IPS-NIHi11 (cell line): ENCODE measurements around the gene SPACA4.

Source experiments
- DNase-seq: peaks from one replicate; pipeline ENCODE4 v3.0.0; 2012; ENCODE audit warnings: mixed read lengths, low spot score

The SPACA4 gene

DNA sequence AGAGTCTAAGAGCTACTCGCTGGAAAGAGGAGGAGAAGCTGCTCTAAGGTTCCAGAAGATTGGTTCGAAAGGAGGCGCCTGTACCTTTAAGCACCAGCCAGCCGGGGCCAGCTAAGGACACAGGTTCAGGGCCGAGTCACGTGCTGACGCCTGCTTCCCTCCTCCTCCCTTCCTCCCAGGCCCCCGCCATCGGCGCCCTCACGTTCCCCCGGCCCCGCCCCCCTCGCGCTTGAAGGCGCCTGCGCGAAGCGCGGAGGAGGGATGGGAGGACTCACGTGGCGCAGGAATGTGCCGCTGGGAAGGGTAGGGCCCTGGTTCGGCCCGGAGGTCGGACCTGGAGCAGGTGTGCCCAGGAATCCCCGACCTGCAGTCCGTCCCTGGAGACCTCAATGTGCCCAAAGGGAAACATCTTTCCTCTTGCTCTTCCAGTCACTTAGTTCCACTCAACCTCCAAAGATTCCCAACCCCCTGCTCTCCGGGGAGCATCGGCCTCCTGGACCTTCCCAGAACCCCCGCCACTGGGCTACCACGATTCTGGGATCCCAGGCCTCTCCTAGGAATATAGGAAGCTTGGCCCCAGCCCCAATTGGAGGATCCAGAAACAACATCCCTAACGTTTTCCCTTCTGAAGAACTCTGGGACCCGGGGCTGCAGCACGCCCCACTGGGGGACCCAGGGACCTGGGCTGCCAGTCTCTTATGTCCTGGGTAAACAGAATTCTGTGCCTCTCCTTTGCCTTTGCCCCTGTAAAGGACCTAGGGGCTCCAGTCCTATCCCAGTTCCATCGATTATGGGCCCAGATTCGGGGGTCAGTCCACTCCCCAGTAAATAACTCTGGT lies 28.1 kb downstream of the SPACA4 start:
- peak; percentile 65 for DNase-seq

DNA sequence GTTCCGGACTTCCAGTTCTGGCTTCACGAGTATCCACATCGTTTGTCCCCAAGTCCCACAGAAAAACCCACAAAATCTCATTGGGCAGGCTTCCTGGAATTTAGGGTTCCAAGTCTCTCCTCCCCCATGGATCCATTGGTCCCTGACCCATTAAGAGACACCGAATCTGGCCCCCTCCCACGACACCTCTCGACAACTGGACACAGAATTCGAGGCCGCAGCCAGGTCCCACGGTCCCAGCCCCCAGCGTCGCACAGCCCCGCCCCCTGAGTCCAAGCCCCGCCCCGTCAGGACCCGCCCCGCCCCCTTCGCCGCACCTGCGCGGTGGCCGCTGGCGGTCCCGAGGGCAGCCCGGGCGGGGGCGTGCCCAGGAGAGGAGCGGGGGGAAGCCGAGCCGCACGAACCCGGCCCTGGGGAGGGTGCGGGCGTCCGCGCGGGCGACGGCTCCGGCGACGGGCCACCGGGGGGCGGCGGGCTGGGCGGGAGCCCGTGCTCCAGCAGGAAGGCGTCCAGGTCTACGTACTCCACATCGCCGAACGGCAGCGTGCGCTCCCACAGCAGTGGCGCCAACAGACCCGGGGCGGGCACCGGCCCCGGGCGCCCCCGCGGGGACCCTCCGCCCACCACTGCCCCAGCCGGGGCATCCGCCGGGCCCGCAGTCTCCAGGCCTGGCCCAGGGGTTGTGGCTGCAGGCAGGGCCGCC lies 28.9 kb downstream of the SPACA4 start:
- DNase-seq: peak; percentile 66

DNA sequence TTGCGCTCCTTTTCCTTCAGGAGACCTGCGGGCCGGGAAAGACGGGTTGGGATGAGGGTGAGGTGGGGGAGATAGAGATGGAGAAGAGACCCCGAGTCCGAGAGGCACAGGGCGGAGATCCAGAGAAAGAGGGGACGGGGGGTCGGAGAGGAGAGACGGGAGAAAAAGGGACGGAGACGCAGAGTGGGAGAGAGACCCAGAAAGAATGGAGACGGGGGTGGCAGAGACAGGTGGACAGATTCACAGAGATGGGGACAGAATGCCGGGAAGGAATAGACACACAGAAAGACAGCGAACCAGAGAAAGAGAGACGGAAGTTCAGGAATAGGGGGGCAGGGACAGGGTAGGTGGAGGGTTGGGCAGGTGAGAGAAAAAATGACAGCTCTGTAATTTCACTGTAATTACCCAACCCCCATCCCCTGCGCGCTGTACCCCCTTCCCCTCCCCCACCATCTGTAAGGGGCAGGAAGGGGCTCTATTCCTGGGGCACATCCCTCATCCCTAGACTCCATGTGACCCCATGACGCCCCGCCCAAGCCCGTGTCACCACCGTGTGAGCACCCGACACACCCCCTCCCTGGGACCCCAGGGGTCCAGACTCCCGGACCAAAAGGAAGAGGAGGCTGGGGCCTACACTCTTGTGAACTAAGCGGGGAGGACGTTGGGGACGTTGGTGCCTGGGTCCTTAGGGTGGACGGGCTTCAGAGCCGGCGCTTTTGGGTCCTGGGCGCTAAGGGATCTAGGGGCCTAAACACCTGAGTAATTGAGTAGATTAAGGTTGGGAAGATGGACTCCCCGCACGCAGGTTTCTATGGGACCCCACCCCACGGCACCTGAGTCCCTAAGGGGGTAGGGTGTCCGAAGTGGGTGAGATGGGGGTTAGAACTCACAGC lies 29.7 kb downstream of the SPACA4 start:
- no peak for DNase-seq

DNA sequence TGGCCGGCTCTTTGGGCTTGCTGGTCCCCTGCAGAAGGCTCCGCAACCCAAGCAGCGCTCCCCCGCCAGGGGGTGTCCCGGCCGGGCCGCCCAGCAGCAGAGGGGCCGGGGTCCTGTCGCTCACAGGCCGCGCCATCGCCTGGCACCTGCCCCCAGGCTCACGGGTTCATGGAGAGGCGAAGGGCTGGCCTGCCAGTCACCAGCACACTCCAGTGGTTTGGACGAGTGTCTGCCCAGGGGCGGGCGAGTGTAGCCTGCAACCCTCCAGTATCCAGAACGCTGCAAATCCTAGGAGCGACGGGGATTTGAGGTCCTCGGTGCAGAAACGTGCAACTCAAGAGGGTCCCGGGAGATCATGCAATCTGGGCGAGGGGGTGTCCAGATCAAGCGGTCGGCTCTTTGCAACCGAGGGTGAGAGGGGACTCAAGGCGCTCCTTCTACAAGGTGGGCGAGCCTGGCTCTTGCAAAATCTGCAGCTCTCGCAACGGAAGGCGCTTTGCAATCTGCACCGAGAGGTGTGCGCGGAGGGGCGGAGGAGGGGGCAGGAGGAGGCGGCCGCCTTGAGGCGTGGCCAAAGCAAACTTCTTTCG lies 30.4 kb downstream of the SPACA4 start, which contains the start of gene DBP:
Gene DBP (minus strand): TSS at position 521 of the 590 bp plus-strand sequence. CDS start 385 bp downstream, at position 136.
- no peak for DNase-seq

DNA sequence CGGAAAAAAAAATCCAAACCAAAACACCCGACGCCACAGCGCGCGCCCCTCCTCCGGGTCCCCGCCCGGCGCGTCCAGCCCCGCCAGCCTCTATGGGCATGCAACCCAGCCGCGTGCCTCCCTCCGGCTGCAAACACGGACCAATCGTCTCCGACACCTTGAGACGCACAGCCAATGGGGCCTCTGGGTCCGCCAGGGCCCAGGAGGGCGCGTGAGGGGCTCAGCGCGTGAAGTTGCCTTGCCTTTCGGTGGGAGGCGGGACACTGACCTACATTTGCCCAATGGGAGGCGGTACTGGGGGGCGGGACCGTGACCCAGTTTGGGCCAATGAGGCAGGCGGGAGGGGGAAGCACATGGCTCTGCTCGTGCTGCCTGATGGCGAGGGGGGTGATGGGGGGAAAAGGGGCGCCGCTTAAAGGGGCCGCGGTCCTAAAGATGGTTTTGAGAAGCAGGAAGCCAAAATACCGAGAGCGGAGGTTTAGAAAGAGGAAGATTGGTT lies 31.0 kb downstream of the SPACA4 start:
- DNase-seq: peak; percentile 83

DNA sequence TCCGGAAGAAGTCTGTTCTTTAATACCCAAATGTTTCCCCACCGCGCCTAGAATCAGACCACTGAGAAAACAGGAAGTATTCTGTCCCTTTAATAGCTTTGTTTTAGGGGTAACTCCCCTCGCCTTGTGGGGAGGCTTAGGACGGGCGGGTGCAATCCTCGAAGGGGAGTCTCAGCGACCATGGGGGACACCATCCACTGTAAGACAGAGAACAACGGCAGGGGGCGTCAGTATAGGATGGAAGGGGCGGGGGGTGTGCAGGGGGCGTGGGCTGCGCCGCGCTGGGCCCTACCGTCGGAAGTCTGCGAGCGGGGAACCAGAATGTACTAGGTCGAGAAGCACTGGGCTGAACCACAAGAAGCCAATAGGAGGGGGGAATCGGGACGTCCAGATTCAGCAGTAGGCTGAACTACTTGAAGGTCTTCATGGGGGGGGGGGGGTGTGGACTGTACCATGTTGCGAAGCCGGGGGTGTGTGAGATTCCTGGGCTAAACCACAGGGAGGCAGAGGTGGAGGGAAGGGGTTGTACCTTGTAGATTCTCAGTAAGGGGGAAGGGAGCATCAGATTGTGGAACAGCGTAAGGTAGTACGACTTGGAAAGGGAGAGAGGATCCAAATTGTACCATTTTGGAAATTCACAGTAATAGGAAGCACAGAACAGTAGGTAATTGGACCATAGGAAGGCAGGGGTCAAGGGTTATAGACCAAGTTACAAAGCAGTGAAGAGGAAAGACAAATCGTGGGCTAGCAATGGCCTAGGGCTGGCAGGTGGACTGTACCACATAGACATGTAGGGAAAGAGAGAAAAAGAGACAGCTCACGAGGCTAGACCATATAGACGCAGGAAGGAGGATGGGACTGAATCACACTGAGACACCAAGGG lies 31.6 kb downstream of the SPACA4 start:
- DNase-seq: peak; percentile 73

DNA sequence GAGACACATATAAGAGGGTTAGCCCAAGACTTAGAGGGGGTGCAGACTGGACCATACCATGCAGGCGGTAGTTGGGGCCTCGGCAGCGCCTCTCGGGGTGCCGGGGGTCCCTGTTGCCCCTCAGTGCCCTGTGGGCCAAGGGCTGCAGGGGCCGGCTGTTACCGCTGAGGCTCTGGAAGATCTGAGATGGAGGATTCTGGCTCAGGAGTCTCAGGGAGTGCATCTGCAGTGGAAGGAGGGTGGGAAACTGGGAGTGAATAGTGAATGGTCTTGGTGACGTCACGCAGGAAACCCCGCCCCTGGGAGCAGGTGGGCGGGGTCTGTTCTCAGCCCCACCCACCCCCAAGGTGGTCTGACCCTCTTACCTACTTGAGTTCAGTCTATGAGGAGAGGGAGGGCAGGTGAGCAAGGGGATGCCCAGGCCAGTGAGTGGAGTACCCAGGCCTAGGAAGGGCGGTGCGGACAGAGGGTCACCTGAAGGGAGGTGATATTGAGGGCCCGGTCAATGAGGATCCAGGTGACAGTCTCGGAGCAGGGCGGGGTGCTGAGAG lies 32.4 kb downstream of the SPACA4 start:
- peak; percentile 60 for DNase-seq

DNA sequence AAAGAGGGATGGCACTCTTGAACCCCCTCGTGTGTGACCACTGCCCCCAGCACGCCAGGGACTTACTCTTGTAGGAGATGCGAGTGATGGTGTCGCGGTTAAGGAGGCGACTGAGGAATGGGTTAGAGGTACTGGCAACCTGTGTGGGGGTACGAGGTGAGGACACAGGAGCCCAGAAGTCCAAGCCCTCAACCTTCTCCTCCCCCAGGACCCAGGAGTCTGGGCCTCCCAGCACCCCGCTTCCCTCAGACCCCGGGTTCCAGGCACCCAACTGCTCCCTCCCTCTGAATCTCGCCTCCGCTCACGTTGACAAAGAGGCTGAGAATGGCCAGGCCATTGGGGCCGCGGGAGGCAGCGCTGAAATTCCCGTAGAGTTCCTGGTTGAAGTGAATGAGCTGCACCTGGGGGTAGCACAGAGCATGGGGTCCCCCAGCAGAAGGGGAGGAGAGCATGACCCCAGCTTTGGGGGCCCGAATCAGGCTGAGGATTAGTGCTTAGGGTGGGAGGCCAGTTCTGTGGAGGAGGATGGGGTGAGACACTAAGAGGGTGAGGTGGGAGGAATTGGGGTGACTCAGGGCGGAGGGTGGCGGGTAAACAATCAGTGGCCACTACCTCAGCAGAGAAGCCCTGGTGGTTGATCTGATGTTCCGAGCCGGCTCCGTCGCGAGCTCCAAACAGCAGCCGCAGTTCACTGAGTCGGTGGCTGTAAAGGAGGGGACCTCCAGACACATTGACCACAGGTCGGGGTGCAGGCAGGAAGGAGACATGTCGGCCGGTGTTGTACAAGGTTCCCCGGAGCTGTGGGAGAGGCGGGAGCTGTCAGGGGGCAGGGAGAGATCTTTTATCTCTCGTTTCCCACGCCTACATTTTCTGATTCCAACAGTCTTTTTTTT lies 33.2 kb downstream of the SPACA4 start:
- no peak for DNase-seq

DNA sequence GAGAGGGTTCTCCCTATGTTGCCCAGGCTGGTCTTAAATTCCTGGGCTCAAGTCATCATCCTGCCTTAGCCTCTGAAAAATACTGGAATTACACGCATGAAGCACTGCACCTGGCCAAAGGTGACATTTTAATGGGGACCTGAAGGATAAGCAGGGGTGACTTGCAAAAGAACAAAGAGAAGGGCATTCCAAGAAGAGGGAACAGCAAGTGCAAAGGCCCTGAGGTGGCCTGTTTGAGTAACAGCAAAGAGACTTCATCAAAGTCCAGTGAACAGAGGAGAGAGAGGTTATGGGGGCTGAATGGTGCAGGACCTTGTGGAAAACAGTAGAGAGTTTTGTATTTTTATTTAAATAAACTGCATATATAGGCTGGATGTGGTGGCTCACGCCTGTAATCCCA lies 35.3 kb downstream of the SPACA4 start:
- no peak for DNase-seq

DNA sequence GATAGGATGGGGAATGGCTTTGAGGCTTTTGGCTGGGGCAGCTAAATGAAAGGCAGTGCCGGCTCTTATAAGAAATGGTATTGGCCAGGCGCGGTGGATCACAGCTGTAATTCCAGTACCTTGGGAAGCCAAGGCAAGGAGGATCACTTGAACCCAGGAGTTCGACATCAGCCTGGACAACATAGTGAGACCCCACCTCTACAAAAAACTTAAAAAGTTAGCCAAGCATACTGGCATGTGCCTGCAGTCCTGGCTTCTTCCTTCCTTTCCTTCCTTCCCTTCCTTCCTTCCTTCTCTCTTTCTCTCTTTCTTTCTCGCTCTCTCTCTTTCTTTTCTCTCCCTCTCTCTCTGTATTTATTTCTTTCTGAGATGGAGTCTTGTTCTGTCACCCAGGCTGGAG lies 36.3 kb downstream of the SPACA4 start:
- no peak for DNase-seq

DNA sequence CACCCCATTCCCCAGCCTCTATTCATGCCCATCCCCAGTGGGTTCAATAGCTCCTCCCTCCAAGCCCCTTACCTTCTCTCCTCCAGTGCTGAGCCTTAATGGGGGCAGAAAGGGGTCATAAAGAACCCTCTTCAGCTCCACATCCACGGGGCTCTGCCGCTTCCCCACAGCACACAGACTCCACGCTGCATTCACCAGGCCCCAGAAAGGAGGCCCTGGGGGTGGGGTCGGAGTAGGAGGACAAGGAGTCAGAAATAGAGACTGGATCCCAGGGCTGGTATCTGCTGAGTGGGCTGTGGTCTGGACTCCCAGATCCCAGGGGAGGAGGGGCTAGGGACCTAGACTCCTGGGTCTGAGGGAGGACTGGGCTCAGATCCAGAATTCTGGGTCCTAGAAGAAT lies 37.8 kb downstream of the SPACA4 start:
- DNase-seq: no peak

DNA sequence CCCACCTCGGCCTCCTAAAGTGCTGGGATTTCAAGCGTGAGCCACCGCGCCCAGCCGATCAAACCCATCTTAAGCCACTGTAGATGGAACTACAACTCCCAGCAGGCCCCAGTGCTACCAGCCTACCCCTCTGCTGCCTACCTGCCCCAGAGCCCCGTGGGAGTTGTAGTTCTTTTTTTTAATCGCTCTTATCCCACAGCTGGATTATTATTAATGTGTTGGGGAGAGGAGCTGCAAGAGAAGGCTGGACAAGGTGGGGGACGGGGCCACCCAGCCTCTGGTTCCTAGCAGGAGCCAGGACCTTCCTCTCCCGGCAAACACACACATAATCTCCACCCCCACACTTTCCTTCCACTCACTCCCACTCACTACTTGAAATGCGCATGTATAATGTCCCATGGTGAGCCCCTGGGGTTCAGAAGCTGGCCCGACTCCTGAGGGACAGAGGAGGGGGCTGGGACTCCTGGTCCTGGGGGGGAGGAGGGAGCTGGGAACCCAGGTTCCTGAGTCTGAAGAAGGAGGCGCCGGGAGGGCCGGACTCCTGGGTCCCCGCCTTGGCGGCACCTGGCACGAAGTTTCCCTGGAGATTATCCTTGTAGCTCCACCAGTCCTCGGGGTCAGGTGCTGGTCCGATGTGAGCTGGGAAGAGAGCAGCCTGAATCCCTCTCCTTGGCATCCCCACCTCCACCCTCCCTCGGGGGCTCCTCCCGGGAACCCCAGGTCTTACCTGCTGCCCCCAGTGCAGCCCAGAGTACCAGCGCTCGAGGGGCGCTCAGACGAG lies 38.5 kb downstream of the SPACA4 start:
- peak; percentile 57 for DNase-seq

DNA sequence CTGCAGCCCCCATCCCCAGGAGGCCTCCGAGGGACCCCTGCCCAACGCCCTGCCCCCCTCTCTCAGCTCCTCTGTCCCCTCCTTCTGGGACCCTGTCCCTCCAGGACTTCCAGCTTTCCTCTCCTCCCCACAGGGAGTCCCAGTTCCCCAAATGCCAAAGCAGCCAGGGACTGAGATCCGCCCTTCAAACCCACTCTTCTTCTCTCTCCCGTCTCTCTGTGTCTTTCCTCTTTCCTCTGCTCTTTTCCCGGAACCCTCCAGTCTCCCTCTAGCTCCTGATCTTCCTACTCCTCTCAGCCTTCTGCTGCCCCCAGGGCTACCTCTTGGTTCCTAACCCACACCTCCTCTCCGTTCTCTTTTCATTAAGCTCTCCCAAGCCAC lies 39.1 kb downstream of the SPACA4 start:
- no peak for DNase-seq

DNA sequence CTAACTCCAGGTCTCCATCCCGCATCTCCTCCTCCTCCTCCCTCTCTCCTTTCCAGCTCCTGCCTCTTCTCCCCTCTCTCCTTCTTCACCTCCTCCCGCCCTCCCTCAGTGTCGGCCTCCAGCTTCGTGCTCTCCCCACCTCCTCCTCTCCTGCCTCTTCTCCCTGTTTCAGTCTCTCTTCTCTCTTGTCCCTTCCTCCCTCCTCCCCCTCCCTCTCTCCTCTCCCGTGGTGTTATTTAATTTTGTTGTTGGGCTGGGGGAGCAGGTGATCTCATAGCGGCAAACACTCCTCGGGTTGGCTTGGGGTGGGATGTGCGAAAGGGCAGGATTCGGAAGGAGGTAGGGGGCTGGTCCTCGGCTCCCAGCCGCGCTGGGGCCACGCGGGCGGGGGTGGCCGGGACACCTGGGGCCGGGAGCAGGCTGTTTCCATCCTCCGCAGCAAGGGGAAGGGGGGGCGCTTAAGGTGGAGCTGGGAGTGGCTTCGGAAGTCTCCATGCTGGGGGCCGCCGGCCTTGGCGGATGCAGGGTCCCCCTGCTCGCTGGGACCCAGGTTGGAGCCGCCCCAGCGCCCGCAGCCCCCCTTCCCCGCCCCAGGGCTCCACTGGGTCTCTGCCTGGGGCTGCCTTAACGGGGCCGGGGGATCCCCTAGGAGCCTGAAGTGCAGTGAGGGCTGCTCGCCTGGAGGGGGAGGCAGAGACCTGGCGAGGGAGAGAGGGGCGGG lies 39.6 kb downstream of the SPACA4 start, which contains the start of gene CA11:
Gene CA11 (minus strand): TSS at position 187 of the 721 bp plus-strand sequence. CDS start 555 bp downstream, outside the sequence.
- peak; percentile 59 for DNase-seq

DNA sequence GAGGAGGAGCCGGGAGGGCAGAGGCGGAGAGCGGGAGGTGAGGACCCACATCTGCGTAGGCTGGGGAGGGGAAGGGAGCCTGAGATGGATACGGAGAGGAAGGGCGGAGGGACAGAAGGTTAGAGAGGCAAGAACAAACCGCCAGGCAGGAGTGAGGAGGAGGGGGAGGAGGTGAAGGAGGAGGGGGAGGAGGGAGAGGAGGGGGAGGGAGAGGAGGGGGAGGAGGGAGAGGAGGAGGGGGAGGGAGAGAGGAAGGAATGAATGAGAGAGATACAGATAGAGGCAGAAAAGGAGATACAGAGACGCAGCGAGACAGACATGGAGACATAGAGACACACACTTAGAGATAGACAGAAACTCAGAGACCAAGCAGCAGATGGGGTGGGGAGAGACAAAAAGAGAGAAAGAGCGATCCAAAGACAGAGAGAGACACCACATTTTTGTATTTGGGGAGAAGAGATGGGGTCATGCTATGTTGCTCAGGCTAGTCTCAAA lies 40.2 kb downstream of the SPACA4 start:
- DNase-seq: peak; percentile 90

DNA sequence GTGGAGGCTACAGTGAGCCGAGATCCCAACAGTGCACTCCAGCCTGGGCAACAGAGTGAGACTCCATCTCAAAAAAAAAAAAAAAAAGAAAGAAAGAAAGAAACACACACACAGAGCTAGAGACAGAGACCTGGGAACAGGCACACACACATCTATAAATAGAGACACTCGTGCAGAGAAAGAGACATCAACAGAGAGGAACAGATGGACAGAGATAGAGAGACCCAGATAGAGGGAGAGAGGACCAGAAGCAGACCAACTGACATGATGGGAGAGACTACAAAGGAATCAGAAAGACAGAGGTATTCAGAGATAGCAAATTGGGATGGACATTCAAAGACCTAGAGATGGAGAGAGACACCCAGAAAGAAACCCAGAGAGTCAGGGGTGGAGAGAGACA lies 41.6 kb downstream of the SPACA4 start:
- DNase-seq: no peak

DNA sequence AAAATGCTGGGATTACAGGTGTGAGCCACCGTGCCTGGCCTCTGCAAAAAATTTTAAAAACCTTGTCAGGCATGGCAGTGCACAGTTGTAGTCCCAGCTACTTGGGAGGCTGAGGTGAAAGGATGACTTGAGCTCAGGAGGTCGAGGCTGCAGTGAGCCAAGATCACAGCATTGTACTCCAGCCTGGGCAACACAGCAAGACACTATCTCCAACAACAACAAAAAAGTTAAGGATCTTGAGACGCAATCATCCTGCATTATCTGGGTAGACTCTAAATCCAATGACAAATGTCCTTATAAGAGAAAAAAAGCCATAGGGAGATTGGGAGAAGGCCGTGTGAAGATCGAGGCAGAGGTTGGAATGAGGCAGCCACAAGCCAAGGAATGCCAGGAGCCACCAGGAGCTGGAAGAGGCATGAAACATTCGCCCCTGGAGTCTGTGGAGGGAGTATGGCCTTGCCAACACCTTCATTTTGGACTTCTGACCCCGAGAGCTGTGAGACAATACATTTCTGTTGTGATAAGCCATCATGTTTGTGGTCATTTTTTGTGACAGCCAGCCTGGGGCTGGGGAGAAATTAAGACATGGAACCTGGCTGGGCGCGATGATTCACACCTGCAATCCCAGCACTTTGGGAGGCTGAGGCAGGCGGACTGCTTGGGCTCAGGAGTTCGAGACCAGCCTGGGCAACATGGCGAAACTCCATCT lies 44.6 kb downstream of the SPACA4 start:
- DNase-seq: no peak
